ENCODE measurements around the gene GRAMD4. TPM values are rescaled to one million over a fixed set of nuclear protein-coding genes. Genes with fewer than 3 reads are reported as not detected.
"Not testable (repeated sequence)": the region's sequence is repeated elsewhere in the genome, so short reads cannot be mapped to it uniquely, and the experiment has no call there.

The GRAMD4 gene
- total RNA-seq, 4 donors from 2014 or later, result 19.1 to 25.4 (median 19.5) TPM

DNA sequence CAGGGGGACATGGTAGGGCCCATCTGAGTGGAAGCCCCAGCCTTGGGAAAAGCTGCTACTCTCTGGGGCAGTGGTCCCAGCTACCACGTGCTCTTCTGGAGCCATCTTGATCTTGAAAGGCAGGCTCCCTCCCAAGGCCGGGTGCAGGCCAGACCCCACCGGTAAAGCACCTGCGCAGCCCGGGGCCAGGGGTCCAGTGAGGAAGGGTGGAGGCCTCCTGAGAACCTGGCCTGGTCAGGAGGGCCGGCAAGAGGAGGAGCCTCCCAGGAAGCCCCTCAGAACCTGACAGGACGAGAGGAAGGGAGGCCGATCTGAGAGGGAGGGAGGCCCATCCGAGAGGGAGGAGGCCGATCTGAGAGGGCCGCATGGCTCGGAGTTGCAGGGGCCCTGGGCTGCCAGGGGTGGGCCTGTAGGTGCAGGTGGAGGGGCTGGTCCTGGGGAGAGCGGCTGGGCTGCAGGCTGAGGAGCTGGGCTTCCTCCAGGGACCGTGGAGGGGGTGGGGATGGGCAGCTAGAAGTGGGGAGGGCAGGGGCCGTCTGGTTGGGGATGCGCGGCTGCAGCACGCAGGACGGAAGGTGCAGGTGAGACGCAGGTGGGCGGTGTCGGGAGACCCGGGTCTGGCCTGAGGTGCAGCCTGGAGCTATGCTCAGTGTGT lies 529 bp downstream of the GRAMD4 start:
- DNase-seq (ENCODE audit: low spot score) (no peak), ATAC-seq (ENCODE audit: low FRiP score) (no peak)
- no peak for TF ChIP-seq CTCF (IDR thresholded peaks at IDR 0.05)

DNA sequence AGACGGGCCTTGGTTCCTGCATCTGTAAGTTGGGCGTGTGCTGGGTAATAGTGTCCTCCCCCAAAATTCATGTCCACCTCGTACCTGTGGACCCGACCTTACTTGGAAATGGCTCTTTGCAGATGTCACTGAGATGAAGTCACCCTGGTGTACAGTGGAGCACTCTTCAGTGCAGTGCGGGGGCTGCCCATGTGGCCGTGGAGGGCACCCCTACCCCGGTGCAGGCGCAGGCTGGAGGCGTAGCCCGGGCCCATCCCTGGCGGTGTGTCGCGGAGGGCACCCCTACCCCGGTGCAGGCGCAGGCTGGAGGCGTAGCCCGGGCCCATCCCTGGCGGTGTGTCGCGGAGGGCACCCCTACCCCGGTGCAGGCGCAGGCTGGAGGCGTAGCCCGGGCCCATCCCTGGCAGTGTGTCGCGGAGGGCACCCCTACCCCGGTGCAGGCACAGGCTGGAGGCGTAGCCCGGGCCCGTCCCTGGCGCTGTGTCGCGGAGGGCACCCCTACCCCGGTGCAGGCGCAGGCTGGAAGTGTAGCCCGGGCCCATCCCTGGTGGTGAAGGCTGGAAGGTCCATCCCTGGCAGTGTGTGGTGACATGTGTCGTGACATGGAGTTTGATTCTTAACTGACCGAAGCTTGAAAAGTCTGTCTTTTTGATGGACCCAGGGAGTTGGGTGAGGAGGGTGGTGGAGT lies 1.2 kb downstream of the GRAMD4 start:
- DNase-seq (ENCODE audit: low spot score); ATAC-seq (ENCODE audit: low FRiP score): not testable (repeated sequence)

GRCh38 chr22:46622081-46622521 lies 1.9 kb downstream of the GRAMD4 start:
- TF ChIP-seq CTCF (IDR thresholded peaks at IDR 0.05), result no peak
- ATAC-seq (ENCODE audit: low FRiP score) (no peak), DNase-seq (ENCODE audit: low spot score) (no peak)

DNA sequence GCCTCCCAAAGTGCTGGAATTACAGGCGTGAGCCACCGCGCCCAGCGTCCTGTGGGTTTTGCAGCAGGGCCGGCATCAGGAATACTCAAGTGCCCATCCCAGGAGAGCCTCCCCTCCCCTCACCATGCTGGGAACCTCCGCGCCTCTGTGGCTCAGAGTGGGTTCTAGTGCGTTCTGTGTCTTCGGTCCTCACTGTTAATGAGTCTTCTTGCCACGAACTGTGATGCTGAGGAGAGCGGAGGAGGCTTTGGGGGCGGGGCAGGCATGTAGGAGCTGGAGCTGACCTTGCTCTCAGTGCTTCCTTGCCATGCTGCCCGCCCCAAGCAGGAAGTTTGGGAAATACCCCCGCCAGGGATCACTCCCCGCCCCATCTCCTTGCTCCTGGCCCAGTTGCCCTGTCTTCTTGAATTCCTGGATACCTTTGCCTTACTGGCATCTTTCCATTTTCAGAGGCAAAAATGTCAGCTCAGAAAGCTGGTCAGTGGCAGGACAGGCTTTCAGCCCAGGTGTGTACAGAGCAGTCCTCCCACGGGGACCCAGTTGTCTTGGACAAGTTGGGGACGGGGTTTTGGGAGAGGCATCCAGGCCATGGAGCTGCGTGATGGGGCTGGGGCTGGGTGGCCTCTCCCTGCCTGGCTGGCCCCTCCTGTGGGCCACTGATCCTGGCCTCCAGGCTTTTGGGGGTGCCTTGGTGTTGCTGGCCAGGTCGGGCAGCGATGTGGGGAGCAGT lies 5.1 kb downstream of the GRAMD4 start:
- no peak for ATAC-seq (ENCODE audit: low FRiP score)
- no peak for TF ChIP-seq CTCF (IDR thresholded peaks at IDR 0.05)
- no peak for DNase-seq (ENCODE audit: low spot score)

GRCh38 chr22:46625843-46626349 lies 5.7 kb downstream of the GRAMD4 start:
- TF ChIP-seq CTCF (IDR thresholded peaks at IDR 0.05), result no peak
- ATAC-seq (ENCODE audit: low FRiP score) (no peak), DNase-seq (ENCODE audit: low spot score) (no peak)

GRCh38 chr22:46626356-46626755 lies 6.2 kb downstream of the GRAMD4 start:
- no peak for TF ChIP-seq CTCF (IDR thresholded peaks at IDR 0.05)
- ATAC-seq (ENCODE audit: low FRiP score) (no peak), DNase-seq (ENCODE audit: low spot score) (no peak)
